SH-SY5Y (cell line): ENCODE data around the gene DLG5.

ENCODE experiments used
- GATA2 ChIP-seq: IDR thresholded peaks from 2 replicates; pipeline ENCODE4 v1.6.1; 2011; ENCODE audit warnings: mild to moderate bottlenecking, low read depth, low read length
- GATA3 ChIP-seq: IDR thresholded peaks from 2 replicates; pipeline ENCODE4 v1.6.1; 2011; ENCODE audit warnings: low read depth, mild to moderate bottlenecking, low read length, moderate library complexity

Gene DLG5

DNA sequence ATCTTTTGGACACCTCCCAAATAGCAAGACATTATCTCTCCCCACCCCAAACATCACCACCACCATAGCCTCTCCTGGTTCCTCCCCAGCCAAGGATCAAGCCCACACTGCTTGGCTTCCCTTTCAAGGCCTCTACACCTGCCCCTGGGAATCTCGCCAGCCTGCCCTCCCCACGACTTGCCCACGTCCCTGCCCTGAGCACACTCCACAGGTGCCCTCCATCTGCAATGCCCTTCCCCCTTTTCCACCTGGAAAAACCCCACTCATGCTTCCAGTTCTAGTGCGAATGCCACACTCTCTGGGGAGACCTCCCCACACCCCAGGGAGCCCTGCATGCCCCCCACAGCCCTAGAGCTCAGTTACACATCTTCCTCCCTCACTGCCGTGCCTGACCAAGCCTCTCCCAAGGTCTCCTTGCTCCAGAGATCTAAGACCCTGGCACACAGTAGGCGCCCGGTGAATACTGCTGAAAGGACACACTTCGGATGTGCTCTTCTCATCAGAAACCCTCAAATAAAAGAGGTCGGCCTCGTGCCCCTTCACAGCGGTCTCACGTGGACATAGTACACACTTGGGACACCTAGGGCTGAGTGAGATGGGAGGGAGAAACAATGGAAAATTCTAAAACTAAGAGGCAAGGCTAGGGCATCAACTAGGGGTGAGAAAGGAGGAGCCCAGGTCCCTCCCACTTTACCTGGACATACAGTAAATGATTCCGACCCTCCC is 91.4 kb downstream of the DLG5 start:
- no peak for TF ChIP-seq GATA2
- no peak for TF ChIP-seq GATA3

DNA sequence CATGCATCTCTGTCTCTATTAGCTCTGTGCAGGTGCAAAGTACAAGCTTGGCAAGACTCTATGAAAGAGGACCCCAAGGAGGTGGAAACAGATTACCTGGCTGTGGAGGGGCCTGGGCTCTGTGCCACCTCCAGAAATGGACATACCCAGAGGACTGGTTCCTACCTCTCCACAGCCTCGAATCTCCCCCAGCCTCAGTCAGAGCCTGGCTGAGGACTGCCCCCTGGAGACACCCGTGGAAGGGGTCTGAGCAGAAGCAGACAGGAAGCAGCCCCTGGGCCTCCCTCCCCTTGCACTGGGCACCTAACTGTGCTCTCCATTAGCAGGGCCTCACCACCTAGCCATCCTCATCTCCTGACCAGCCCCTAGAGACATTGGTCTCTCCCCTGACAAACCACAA is 92.0 kb downstream of the DLG5 start:
- TF ChIP-seq GATA2: no peak
- no peak for TF ChIP-seq GATA3

DNA sequence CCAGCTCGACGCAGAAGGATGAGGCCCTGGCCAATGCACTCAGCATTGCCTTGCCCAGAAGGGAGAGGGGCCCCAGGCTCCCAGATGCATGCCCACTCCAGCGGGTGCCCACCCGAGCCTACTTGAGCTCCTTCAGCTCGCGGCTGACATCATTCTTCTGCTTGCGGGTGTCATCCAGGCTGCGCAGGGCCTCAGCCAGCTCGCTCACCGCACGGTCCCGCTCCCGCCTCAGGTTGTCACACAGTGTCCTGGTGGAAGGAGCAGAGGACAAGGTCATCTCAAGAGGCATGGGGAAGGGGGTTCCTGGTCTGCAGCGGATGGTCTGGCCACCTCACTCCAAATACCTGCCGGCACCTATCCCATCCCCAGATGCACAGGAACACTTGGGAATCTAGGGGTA is 92.8 kb downstream of the DLG5 start:
- TF ChIP-seq GATA2 (no peak), GATA3 (no peak)

- TF ChIP-seq GATA2 (no peak), GATA3 (no peak)
Observed at GRCh38 chr10:77833225-77833624, 93.3 kb downstream of the DLG5 start.

DNA sequence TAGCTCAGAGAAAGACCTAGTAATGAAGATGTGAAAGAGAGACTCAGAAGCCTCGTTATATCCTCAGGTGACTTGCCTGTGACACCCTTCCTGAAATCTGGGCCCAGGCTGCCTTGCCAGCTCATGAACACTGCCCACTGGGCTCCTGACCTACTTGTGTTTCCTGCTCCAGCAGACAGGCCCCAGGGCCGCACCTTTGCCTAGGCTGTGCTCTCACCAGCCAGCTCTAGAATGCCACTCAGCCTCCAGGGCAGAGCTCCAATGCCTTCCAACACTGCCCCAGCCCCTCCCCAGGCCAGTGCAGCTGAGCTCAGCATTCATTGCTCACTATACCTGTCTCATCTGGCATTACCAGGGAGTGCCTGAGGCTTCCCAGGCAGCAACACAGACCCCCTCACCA is 94.3 kb downstream of the DLG5 start:
- TF ChIP-seq GATA2: no peak
- no peak for TF ChIP-seq GATA3

DNA sequence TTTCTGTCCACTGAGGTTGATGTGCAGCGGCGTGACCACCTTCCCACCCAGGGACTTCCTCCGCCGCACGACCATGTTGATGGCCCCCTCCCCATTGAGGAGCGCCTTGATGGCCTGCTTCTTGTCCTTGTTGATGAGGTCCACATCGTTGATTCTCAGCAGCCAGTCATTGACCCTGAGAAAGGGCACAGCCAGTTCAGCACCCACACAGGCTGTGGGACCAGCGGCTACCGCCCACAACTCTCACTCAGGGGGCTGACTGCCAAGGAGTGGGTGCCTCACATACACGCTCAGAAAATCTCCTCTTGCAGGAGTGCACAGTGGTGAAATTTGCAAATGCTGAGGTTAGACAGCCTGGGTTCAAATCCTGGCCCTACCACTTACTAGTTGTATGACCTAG is 97.2 kb downstream of the DLG5 start:
- TF ChIP-seq GATA2: no peak
- TF ChIP-seq GATA3: no peak

DNA sequence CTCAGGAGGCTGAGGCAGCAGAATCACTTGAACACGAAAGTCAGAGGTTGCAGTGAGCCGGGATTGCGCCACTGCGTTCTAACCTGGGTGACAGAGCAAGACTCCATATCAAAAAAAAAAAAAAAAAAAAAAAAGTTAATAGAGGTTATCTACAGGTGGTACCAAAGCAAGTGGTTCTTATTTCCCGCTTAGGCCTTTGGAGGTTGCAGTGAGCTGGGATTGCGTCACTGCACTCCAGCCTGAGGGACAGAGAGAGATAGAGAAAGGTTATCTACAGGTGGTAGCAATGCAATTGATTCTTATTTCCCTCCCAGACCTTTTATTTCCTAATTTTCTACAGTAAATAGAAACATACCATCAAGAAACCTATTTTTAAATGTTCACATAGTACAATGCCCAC is 98.2 kb downstream of the DLG5 start:
- TF ChIP-seq GATA3: no peak
- no peak for TF ChIP-seq GATA2

GRCh38 chr10:77827366-77827765 is 99.2 kb downstream of the DLG5 start:
- no peak for TF ChIP-seq GATA3
- TF ChIP-seq GATA2: no peak

DNA sequence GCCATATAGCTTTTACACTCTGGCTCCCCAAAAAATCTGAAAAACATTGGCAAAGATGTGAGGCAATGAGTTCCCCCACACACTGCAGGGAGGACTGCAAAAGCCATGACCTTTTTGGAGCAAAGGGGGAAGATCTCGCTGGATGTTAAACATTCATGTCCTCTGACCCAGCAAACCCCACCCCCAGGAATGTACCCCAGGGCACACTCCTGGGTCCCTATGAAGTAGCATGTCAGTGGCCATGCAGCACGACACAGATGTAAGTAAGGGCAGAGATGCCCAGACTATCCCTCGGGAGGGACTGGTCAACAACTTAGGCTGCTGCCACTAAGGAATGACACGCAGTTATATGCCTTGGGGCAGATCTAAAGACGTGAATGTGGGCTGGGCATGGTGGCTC is 100.6 kb downstream of the DLG5 start:
- TF ChIP-seq GATA3 (no peak), GATA2 (no peak)

GRCh38 chr10:77824908-77825307 is 101.6 kb downstream of the DLG5 start:
- TF ChIP-seq GATA3 (no peak), GATA2 (no peak)

GRCh38 chr10:77823811-77824542 is 102.6 kb downstream of the DLG5 start:
- TF ChIP-seq GATA3 (no peak), GATA2 (no peak)

GRCh38 chr10:77821551-77821950 is 105.0 kb downstream of the DLG5 start:
- TF ChIP-seq GATA2: no peak

- TF ChIP-seq GATA3 (no peak), GATA2 (no peak)
Observed at GRCh38 chr10:77821036-77821435, 105.5 kb downstream of the DLG5 start.

DNA sequence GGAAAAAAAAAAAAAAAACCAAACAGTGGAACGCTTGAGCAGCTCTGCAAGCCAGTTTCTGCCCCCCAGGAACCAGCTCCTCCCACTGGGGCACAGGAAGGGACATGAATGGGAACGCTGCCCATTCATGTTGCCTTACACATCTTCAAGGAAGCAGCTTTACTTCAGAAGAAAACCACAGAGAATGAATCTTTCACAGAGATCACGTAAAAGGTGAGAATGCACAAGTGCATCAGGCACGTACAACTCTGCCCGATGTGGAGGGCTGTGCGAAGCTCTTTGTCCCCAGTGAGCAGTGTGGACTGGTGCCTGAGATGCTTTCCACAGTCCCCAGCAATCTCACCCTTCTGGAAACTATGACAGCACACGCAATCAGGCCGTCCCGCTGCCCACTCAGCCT is 106.2 kb downstream of the DLG5 start:
- TF ChIP-seq GATA2 (no peak), GATA3 (no peak)
